ENCODE data around the gene MANF. TPM values are rescaled to one million over a fixed set of nuclear protein-coding genes. Genes with fewer than 3 reads are reported as not detected.
A peak's percentile ranks its signal among the peaks of the same experiment; 100 is the strongest.

Gene MANF
- total RNA-seq, 1 experiment from 2014 or later: 106 TPM

- Histone ChIP-seq H3K36me3 (ENCODE audit: insufficient read depth, low read length, poor library complexity, severe bottlenecking) (peaks cover 7% of the 10 kb centered on the region), H3K27me3 (replicated peaks; ENCODE audit: insufficient read depth, low read depth, low read length, poor library complexity) (no peaks in the 10 kb centered on the region), H3K9me3 (ENCODE audit: low read depth, low read length, poor library complexity, severe bottlenecking) (no peaks in the 10 kb centered on the region), H3K4me3 (ENCODE audit: low read depth, low read length, poor library complexity, severe bottlenecking) (no peak overlapping the region), H3K27ac (ENCODE audit: low read depth, low read length, poor library complexity, severe bottlenecking) (no peak overlapping the region), H3K4me1 (ENCODE audit: insufficient read depth, low read length, poor library complexity, severe bottlenecking) (no peaks in the 10 kb centered on the region)
- TF ChIP-seq CTCF (conservative IDR thresholded peaks at IDR 0.05; ENCODE audit: low read depth, low read length): no peak
- no peak for TF ChIP-seq EZH2 (IDR thresholded peaks at IDR 0.05; ENCODE audit: borderline replicate concordance, low read depth, low read length, poor library complexity, severe bottlenecking)
- ChIA-PET CTCF (no interaction called here), POLR2A (ENCODE audit: low non-redundant PET) (no interaction called here)
- no TSS peak for BruUV-seq (replicated peaks)
- intact Hi-C loops (cut with micrococcal nuclease; ENCODE audit: unreplicated experiment): no loop called here
- no peak for DNase-seq (ENCODE audit: low spot score)
Observed at GRCh38 chr3:51382947-51383578, 2.0 kb upstream of the MANF start.

- peak overlapping the region; percentile 79 for H3K4me3 ChIP-seq (ENCODE audit: low read depth, low read length, poor library complexity, severe bottlenecking)
- ChIA-PET POLR2A (ENCODE audit: low non-redundant PET) (no interaction called here), CTCF (no interaction called here)
- H3K4me1 ChIP-seq (ENCODE audit: insufficient read depth, low read length, poor library complexity, severe bottlenecking): no peaks in the 10 kb centered on the region
- no peak for DNase-seq (ENCODE audit: low spot score)
- peak overlapping the region; percentile 94 for H3K27ac ChIP-seq (ENCODE audit: low read depth, low read length, poor library complexity, severe bottlenecking)
- peaks cover 17% of the 10 kb centered on the region for H3K36me3 ChIP-seq (ENCODE audit: insufficient read depth, low read length, poor library complexity, severe bottlenecking)
- intact Hi-C loops (cut with micrococcal nuclease; ENCODE audit: unreplicated experiment): no loop called here
- H3K9me3 ChIP-seq (ENCODE audit: low read depth, low read length, poor library complexity, severe bottlenecking): no peaks in the 10 kb centered on the region
- H3K27me3 ChIP-seq (replicated peaks; ENCODE audit: insufficient read depth, low read depth, low read length, poor library complexity): no peaks in the 10 kb centered on the region
- TF ChIP-seq CTCF (conservative IDR thresholded peaks at IDR 0.05; ENCODE audit: low read depth, low read length) (no peak), EZH2 (IDR thresholded peaks at IDR 0.05; ENCODE audit: borderline replicate concordance, low read depth, low read length, poor library complexity, severe bottlenecking) (no peak)
- BruUV-seq (replicated peaks): TSS peak; percentile 82
Observed at GRCh38 chr3:51384055-51384725, 901 bp upstream of the MANF start.

- POLR2A ChIA-PET (ENCODE audit: low non-redundant PET): interaction anchor here (0.6 to 0.8 kb wide), 2 partner anchors 26 to 1142 kb away, joined by 3 read pairs; no protein-coding TSS in a partner anchor
- peak overlapping the region; percentile 70 for H3K27ac ChIP-seq (ENCODE audit: low read depth, low read length, poor library complexity, severe bottlenecking)
- intact Hi-C loops (cut with micrococcal nuclease; ENCODE audit: unreplicated experiment): loop anchor here (5.0 kb wide), 3 partner anchors 297 to 818 kb away; partner anchors contain the start of genes C3orf18, HEMK1 and MAPKAPK3
- no peak for DNase-seq (ENCODE audit: low spot score)
- H3K4me1 ChIP-seq (ENCODE audit: insufficient read depth, low read length, poor library complexity, severe bottlenecking): no peaks in the 10 kb centered on the region
- no peaks in the 10 kb centered on the region for H3K27me3 ChIP-seq (replicated peaks; ENCODE audit: insufficient read depth, low read depth, low read length, poor library complexity)
- H3K36me3 ChIP-seq (ENCODE audit: insufficient read depth, low read length, poor library complexity, severe bottlenecking): peaks cover 24% of the 10 kb centered on the region
- BruUV-seq (replicated peaks): no TSS peak
- no peaks in the 10 kb centered on the region for H3K9me3 ChIP-seq (ENCODE audit: low read depth, low read length, poor library complexity, severe bottlenecking)
- no peak for TF ChIP-seq EZH2 (IDR thresholded peaks at IDR 0.05; ENCODE audit: borderline replicate concordance, low read depth, low read length, poor library complexity, severe bottlenecking)
- no peak for TF ChIP-seq CTCF (conservative IDR thresholded peaks at IDR 0.05; ENCODE audit: low read depth, low read length)
- CTCF ChIA-PET: interaction anchor here (1.0 kb wide), 1 partner anchor 769 kb away, joined by 5 read pairs; no protein-coding TSS in a partner anchor
- peak overlapping the region; percentile 79 for H3K4me3 ChIP-seq (ENCODE audit: low read depth, low read length, poor library complexity, severe bottlenecking)
Observed at GRCh38 chr3:51385621-51386091, 565 bp downstream of the MANF start.

All from A673 (cell line).